ENCODE data around the gene RAB27A. TPM values are rescaled to one million over a fixed set of nuclear protein-coding genes. Genes with fewer than 3 reads are reported as not detected.

Gene RAB27A
- total and polyA plus RNA-seq, 2 of the 13 experiments (the other 11 are each of a cell fraction or from before 2014, with no cell fraction given), result 3.4 to 8.1 TPM

- TF ChIP-seq, protein P1, sequence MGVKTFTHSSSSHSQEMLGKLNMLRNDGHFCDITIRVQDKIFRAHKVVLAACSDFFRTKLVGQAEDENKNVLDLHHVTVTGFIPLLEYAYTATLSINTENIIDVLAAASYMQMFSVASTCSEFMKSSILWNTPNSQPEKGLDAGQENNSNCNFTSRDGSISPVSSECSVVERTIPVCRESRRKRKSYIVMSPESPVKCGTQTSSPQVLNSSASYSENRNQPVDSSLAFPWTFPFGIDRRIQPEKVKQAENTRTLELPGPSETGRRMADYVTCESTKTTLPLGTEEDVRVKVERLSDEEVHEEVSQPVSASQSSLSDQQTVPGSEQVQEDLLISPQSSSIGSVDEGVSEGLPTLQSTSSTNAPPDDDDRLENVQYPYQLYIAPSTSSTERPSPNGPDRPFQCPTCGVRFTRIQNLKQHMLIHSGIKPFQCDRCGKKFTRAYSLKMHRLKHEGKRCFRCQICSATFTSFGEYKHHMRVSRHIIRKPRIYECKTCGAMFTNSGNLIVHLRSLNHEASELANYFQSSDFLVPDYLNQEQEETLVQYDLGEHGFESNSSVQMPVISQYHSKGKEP (CRISPR knock-in tag; IDR thresholded peaks at IDR 0.05), result no peak
- TF ChIP-seq ZNF451 (CRISPR knock-in tag; IDR thresholded peaks at IDR 0.05), result peak; percentile 89; the same call in 1 of the 2 replicates
- TF ChIP-seq RBAK (CRISPR knock-in tag; IDR thresholded peaks at IDR 0.05), result no peak
- TF ChIP-seq ZNF790 (CRISPR knock-in tag; IDR thresholded peaks at IDR 0.05; ENCODE audit: borderline replicate concordance), result 0 out of 2 replicates have a peak, but pooled peaks have one; percentile 74
- no peak for TF ChIP-seq ZNF326 (CRISPR knock-in tag; IDR thresholded peaks at IDR 0.05; ENCODE audit: borderline replicate concordance)
- no peak for TF ChIP-seq ZNF589 (CRISPR knock-in tag; conservative IDR thresholded peaks at IDR 0.05)
- TF ChIP-seq ATF7 (IDR thresholded peaks at IDR 0.05), result peak; percentile 73
- TF ChIP-seq ATF7 (CRISPR knock-in tag; IDR thresholded peaks at IDR 0.05), result peak; percentile 53; the same call in 1 of the 2 replicates
- TF ChIP-seq, protein P2, sequence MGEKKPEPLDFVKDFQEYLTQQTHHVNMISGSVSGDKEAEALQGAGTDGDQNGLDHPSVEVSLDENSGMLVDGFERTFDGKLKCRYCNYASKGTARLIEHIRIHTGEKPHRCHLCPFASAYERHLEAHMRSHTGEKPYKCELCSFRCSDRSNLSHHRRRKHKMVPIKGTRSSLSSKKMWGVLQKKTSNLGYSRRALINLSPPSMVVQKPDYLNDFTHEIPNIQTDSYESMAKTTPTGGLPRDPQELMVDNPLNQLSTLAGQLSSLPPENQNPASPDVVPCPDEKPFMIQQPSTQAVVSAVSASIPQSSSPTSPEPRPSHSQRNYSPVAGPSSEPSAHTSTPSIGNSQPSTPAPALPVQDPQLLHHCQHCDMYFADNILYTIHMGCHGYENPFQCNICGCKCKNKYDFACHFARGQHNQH (CRISPR knock-in tag; IDR thresholded peaks at IDR 0.05), result peak; percentile 46
- no peak for TF ChIP-seq MLXIP (CRISPR knock-in tag; IDR thresholded peaks at IDR 0.05; ENCODE audit: borderline replicate concordance)
- TF ChIP-seq DNMT1 (CRISPR knock-in tag; IDR thresholded peaks at IDR 0.05), result no peak
- TF ChIP-seq ZNF20 (CRISPR knock-in tag; IDR thresholded peaks at IDR 0.05), result no peak
- TF ChIP-seq PRDM4 (CRISPR knock-in tag; IDR thresholded peaks at IDR 0.05; ENCODE audit: borderline replicate concordance), result no peak
- no peak; the same call in 1 of the 2 replicates for TF ChIP-seq HMG20A (CRISPR knock-in tag; IDR thresholded peaks at IDR 0.05; ENCODE audit: borderline replicate concordance)
- no peak for TF ChIP-seq ZNF567 (CRISPR knock-in tag; IDR thresholded peaks at IDR 0.05; ENCODE audit: borderline replicate concordance)
- no peak for TF ChIP-seq EED (CRISPR knock-in tag; IDR thresholded peaks at IDR 0.05)
- TF ChIP-seq TEAD3 (CRISPR knock-in tag; optimal IDR thresholded peaks at IDR 0.05; ENCODE audit: borderline replicate concordance), result no peak
- no peak for TF ChIP-seq ATRX (CRISPR knock-in tag; IDR thresholded peaks at IDR 0.05; ENCODE audit: borderline replicate concordance)
- TF ChIP-seq SP2 (CRISPR knock-in tag; IDR thresholded peaks at IDR 0.05), result peak; percentile 52; the same call in 1 of the 2 replicates
- peak; percentile 50; the same call in 1 of the 2 replicates for TF ChIP-seq ETV6 (CRISPR knock-in tag; conservative IDR thresholded peaks at IDR 0.05)
- peak; percentile 55; the same call in 1 of the 2 replicates for TF ChIP-seq ATF1 (CRISPR knock-in tag; IDR thresholded peaks at IDR 0.05)
- TF ChIP-seq ZNF703 (CRISPR knock-in tag; IDR thresholded peaks at IDR 0.05; ENCODE audit: borderline replicate concordance), result peak; percentile 71; the same call in 1 of the 2 replicates
These were observed 92.9 kb downstream of the RAB27A start, which contains the start of gene RSL24D1 (continued) for GRCh38 chr15:55196458-55197361.
